Kidney epithelial cell (primary cell): ENCODE data around the gene PTGIS. TPM values are rescaled to one million over a fixed set of nuclear protein-coding genes. Genes with fewer than 3 reads are reported as not detected.

Experiments used
- DNase-seq: peaks from one replicate; pipeline ENCODE4 v3.0.0-alpha.2; 2010; ENCODE audit warnings: low read depth
- H3K27me3 ChIP-seq: 2 replicates; pipeline ENCODE4 v1.6.0; 2011; ENCODE audit warnings: low read length; ENCODE audit not compliant: control insufficient read depth, insufficient read depth
- H3K36me3 ChIP-seq: 2 replicates; pipeline ENCODE4 v1.5.1; 2011; ENCODE audit warnings: low read length; ENCODE audit not compliant: control insufficient read depth, insufficient read depth
- H3K4me3 ChIP-seq: 2 replicates; pipeline ENCODE4 v1.5.1; 2011; ENCODE audit warnings: low read depth, mild to moderate bottlenecking, control low read depth, low read length
- total RNA-seq: library from RNA; depleted of rRNA; stranded (reverse); fragments of >200 nt; gene quantifications from 2 replicates; pipeline ENCODE4 v1.2.3, GENCODE V29; 2015
- TF ChIP-seq, protein P1 (sequence below): IDR thresholded peaks from 2 replicates; pipeline ENCODE4 v1.5.1; 2011; ENCODE audit warnings: mild to moderate bottlenecking, moderate library complexity, low read length, control low read depth, inconsistent platforms; ENCODE audit not compliant: insufficient read depth, poor library complexity, severe bottlenecking

PTGIS gene
- total RNA-seq, 1 donor from 2014 or later: 0.88 TPM

- TF ChIP-seq, protein P1, sequence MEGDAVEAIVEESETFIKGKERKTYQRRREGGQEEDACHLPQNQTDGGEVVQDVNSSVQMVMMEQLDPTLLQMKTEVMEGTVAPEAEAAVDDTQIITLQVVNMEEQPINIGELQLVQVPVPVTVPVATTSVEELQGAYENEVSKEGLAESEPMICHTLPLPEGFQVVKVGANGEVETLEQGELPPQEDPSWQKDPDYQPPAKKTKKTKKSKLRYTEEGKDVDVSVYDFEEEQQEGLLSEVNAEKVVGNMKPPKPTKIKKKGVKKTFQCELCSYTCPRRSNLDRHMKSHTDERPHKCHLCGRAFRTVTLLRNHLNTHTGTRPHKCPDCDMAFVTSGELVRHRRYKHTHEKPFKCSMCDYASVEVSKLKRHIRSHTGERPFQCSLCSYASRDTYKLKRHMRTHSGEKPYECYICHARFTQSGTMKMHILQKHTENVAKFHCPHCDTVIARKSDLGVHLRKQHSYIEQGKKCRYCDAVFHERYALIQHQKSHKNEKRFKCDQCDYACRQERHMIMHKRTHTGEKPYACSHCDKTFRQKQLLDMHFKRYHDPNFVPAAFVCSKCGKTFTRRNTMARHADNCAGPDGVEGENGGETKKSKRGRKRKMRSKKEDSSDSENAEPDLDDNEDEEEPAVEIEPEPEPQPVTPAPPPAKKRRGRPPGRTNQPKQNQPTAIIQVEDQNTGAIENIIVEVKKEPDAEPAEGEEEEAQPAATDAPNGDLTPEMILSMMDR: no peak
- no peak overlapping the region for H3K4me3 ChIP-seq
- peaks cover 7% of the 10 kb centered on the region for H3K27me3 ChIP-seq
- DNase-seq: no peak
- no peaks in the 10 kb centered on the region for H3K36me3 ChIP-seq
These were observed 17.8 kb upstream of the PTGIS start for GRCh38 chr20:49585585-49586245.

GRCh38 chr20:49584418-49585382 is 16.8 kb upstream of the PTGIS start:
- peaks cover 7% of the 10 kb centered on the region for H3K27me3 ChIP-seq
- H3K36me3 ChIP-seq: no peaks in the 10 kb centered on the region
- no peak for DNase-seq
- TF ChIP-seq, protein P1: no peak
- no peak overlapping the region for H3K4me3 ChIP-seq

- Histone ChIP-seq H3K4me3 (no peak overlapping the region), H3K36me3 (no peaks in the 10 kb centered on the region), H3K27me3 (peaks cover 7% of the 10 kb centered on the region)
- no peak for DNase-seq
- TF ChIP-seq, protein P1: no peak
These were observed 15.9 kb upstream of the PTGIS start for GRCh38 chr20:49583669-49584417.

- H3K27me3 ChIP-seq: peaks cover 7% of the 10 kb centered on the region
- DNase-seq: no peak
- no peaks in the 10 kb centered on the region for H3K36me3 ChIP-seq
- TF ChIP-seq, protein P1: no peak
- no peak overlapping the region for H3K4me3 ChIP-seq
These were observed 15.4 kb upstream of the PTGIS start for GRCh38 chr20:49583343-49583668.

DNA sequence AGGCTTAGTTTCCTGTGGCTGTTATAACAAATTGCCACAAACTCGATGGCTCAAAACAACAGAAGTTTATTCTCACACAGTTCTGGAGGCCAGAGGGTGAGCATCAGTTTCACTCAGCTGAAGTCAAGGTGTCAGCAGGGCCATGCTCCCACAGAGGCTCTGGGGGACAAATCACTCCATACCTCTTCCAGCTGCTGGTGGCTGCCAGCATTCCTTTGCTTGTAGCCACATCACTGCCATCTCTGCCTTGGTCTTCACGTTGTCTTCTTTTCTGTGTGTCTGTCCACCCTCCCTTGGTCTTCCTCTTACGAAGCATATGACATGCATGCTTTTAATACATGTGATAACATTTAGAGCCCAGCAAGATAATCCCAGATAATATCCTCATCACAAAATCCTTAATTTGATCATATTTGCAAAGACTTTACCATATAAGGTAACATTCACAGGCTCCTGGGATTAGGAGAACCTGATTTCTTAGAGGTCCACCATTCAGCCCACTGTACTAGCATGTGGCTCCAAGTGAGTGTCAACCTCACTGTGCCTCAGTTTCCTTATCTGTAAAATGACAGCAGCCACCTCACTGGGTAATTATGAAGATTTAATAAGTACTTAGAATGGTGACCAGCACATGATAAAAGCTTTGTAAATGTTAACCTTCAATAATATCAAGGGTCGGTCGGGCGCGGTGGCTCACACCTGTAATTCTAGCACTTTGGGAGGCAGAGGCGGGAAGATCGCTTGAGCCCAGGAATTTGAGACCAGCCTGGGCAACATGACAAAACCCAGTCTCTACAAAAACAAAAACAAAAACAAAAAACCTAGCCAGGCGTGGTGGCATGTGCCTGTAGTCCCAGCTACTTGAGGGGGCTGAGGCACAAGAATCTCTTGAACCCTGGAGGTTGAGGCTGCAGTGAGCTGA is 14.7 kb upstream of the PTGIS start:
- Histone ChIP-seq H3K27me3 (peaks cover 4% of the 10 kb centered on the region), H3K4me3 (no peak overlapping the region), H3K36me3 (no peaks in the 10 kb centered on the region)
- TF ChIP-seq, protein P1: no peak
- no peak for DNase-seq
